CD4-positive, alpha-beta T cell treated with Interferon gamma for 1 hour (primary cell): ENCODE measurements around the gene HDAC1.

Experiments
- DNase-seq: peaks from one replicate; pipeline ENCODE4 v3.0.0-alpha.2; 2020

The HDAC1 gene

DNA sequence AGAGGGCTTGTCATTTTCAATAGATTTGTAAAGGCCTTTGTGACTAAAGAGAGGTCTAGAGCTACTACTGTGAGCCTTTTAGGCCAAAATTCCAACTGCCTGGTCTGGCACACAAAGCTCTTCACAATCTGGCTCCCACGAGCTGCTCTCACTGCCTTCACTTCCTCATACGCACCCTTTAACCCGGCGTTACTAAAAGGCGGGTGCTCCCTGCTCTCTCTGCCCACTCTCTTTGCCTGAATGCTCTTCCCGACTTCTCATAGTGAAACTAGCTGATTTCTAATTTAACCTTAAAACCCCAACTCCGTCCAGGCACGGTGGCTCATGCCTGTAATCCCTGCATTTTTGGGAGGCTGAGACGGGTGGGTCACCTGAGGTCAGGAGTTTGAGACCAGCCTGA is 88.2 kb downstream of the HDAC1 start:
- no peak for DNase-seq
